EL (cell line): Measurements from ENCODE around the gene KRTAP4-6.
A peak's percentile ranks its signal among the peaks of the same experiment; 100 is the strongest.

Source experiments
- DNase-seq: peaks from one replicate; pipeline ENCODE4 v3.0.0-alpha.2; 2016

KRTAP4-6 gene

DNA sequence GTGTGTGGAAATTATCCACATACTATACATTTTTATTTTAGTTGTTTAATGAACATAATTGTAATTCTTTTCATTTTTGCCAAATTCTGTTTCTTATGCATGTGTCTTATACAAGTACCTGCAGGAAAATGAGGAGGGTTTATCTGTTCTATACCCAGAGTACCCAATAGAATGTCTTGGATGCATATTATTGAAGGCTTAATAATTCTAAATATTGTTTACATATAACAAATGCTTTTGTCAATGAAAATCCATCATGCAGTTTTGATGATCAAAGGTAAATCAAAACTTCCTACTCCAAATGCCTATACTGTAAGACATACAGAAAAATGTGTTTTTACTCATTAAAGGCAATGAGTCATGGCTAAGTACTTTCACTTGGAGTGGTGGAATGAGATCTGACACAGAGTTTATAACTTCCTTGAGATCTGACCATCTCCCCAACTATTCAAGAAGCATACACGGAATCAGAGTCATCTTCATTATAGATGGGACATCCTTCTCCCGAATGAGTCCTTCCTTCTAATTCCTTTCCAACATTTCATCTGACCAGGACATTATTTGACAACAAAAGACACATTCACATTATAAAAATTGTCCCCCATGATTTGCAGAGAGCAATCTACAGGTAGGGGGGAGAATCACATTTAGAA, 35.8 kb downstream of the KRTAP4-6 start:
- DNase-seq: peak; percentile 80

- peak; percentile 54 for DNase-seq
These were observed 36.4 kb downstream of the KRTAP4-6 start for GRCh38 chr17:41103896-41104295.

DNA sequence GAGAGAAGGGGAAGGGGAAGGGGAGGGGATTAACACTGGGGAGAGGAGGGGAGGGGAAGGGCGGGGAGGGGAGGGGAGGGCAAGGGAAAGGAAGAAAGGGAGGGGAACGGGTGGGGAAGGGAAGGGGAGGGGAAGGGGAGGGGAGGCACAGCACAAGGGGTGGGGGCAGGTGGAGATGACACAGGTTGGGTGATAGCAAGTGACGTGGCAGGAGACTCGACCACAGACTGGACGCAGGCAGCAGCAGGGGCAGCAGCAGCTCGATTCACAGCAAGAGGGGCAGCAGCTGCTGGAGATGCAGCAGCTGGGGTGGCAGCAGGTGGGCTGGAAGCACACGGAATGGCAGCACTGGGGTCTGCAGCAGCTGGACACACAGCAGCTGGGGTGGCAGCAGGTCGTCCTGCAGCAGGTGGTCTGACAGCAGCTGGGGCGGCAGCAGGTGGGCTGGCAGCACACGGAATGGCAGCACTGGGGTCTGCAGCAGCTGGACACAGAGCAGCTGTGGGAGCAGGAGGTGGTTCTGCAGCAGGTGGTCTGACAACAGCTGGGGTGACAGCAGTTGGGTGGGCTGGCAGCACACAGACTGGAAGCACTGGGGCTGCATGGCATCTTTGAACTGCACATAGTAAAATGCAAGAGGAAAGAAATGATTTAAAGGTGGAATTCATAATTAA, 38.6 kb downstream of the KRTAP4-6 start, which contains the start of gene KRTAP4-16:
Gene KRTAP4-16 (minus strand): TSS at position 624 of the 674 bp plus-strand sequence. CDS start 0 bp downstream, at position 624.
- no peak for DNase-seq

GRCh38 chr17:41099682-41100480, 40.5 kb downstream of the KRTAP4-6 start:
- peak; percentile 98 for DNase-seq

DNA sequence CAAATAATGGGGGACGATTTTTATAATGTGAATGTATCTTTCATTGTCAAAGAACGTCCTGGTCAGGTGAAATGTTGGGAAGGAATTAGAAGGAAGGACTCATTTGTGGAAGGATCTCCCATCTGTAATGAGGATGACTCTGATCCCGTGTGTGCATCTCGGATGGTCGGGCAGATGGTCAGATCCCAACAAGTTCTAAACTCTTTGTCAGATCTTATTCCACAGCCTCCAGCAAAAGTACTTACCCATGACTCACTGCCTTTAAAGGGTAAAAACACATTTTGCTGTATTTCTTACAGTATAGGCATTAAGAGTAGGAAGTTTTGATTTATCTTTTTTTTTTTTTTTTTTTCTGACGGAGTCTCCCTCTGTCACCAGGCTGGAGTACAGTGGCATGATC, 41.9 kb downstream of the KRTAP4-6 start:
- DNase-seq: peak; percentile 92

DNA sequence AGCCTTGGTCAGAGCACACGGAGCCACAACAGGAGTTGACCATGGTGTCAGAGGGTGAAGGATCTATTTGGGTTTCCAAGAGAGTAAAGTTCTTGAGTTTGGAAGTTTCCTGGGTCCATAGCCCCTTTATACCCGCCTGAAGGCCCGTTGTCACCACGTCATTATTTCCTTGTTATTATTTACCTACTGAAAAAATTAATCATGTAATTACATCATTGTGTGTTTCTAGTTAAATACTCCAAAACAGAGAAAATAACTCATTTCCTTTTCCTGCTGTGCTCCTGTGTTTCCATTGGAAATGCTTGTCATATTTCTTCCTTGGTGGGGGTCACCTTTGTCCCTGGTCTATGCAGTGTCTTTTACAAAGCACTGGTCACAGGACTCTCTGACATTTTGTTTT, 42.3 kb downstream of the KRTAP4-6 start, which contains the start of gene KRTAP4-8:
Gene KRTAP4-8 (minus strand): TSS at position 101 of the 400 bp plus-strand sequence. CDS start 58 bp downstream, at position 43.
- no peak for DNase-seq

GRCh38 chr17:41096055-41096454, 44.3 kb downstream of the KRTAP4-6 start:
- no peak for DNase-seq
